ENCODE results near the gene CAMSAP3. TPM values are rescaled to one million over a fixed set of nuclear protein-coding genes. Genes with fewer than 3 reads are reported as not detected.
A peak's percentile ranks its signal among the peaks of the same experiment; 100 is the strongest.

CAMSAP3 gene
- polyA plus RNA-seq, 2 of the 4 experiments (the other 2 are of a cell fraction): 1.3 to 3.6 TPM

GRCh38 chr19:7597689-7598088, 2.0 kb downstream of the CAMSAP3 start:
- Histone ChIP-seq H3K4me1 (0 out of 3 replicates have a peak, but pooled peaks cover 5% of the 10 kb centered on the region), H3K4me3 (no peak overlapping the region), H3K9me3 (no peaks in the 10 kb centered on the region), H3K4me2 (no peak overlapping the region), H3K27ac (no peak overlapping the region)
- ChIA-PET POLR2A (interaction anchor here (0.5 kb wide), 1 partner anchor 25 kb away, joined by 3 read pairs; no protein-coding TSS in a partner anchor), CTCF (interaction anchor here (1.0 to 4.0 kb wide), 4 partner anchors 10 to 496 kb away, joined by 3 to 26 read pairs (median 8); no protein-coding TSS in a partner anchor)
- DNase-seq (ENCODE audit: low read depth in 1 of 2, low spot score in 1 of 2) (peak; percentile 18 to 34), ATAC-seq (peak; percentile 46 to 68; a peak in 3 of 6 replicates), FAIRE-seq (no peak)
- no peak for TF ChIP-seq BCL3 (IDR thresholded peaks at IDR 0.05)
- TF ChIP-seq HOXB5 (CRISPR knock-in tag; IDR thresholded peaks at IDR 0.05): no peak
- no peak for TF ChIP-seq ZC3H11A (IDR thresholded peaks at IDR 0.05)
- no peak for TF ChIP-seq NPAS2 (CRISPR knock-in tag; IDR thresholded peaks at IDR 0.05; ENCODE audit: borderline replicate concordance)
- no peak for TF ChIP-seq NR3C1 (IDR thresholded peaks at IDR 0.05)
- no peak for TF ChIP-seq POLR2A (IDR thresholded peaks at IDR 0.05; ENCODE audit: low read length)
- TF ChIP-seq ESRRA (IDR thresholded peaks at IDR 0.05; ENCODE audit: borderline replicate concordance, low read length): no peak
- TF ChIP-seq CHD4 (IDR thresholded peaks at IDR 0.05; ENCODE audit: borderline replicate concordance): no peak
- TF ChIP-seq SMC3 (IDR thresholded peaks at IDR 0.05): no peak
- no peak for TF ChIP-seq FOSB (CRISPR knock-in tag; IDR thresholded peaks at IDR 0.05)
- TF ChIP-seq, protein P1, sequence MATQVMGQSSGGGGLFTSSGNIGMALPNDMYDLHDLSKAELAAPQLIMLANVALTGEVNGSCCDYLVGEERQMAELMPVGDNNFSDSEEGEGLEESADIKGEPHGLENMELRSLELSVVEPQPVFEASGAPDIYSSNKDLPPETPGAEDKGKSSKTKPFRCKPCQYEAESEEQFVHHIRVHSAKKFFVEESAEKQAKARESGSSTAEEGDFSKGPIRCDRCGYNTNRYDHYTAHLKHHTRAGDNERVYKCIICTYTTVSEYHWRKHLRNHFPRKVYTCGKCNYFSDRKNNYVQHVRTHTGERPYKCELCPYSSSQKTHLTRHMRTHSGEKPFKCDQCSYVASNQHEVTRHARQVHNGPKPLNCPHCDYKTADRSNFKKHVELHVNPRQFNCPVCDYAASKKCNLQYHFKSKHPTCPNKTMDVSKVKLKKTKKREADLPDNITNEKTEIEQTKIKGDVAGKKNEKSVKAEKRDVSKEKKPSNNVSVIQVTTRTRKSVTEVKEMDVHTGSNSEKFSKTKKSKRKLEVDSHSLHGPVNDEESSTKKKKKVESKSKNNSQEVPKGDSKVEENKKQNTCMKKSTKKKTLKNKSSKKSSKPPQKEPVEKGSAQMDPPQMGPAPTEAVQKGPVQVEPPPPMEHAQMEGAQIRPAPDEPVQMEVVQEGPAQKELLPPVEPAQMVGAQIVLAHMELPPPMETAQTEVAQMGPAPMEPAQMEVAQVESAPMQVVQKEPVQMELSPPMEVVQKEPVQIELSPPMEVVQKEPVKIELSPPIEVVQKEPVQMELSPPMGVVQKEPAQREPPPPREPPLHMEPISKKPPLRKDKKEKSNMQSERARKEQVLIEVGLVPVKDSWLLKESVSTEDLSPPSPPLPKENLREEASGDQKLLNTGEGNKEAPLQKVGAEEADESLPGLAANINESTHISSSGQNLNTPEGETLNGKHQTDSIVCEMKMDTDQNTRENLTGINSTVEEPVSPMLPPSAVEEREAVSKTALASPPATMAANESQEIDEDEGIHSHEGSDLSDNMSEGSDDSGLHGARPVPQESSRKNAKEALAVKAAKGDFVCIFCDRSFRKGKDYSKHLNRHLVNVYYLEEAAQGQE (IDR thresholded peaks at IDR 0.05): no peak
- TF ChIP-seq E2F6 (IDR thresholded peaks at IDR 0.05; ENCODE audit: borderline replicate concordance, low read depth): no peak
- no peak for TF ChIP-seq RNF2 (IDR thresholded peaks at IDR 0.05; ENCODE audit: borderline replicate concordance, low read depth)
- 72% methylated on average over 9 of the region's 9 CpGs for WGBS (ENCODE audit: missing lambda C conversion rate)

GRCh38 chr19:7598180-7598579, 2.5 kb downstream of the CAMSAP3 start:
- CTCF ChIA-PET: interaction anchor here (3.1 to 4.0 kb wide), 2 partner anchors 9 to 30 kb away, joined by 13 to 26 read pairs; no protein-coding TSS in a partner anchor
- TF ChIP-seq CHD2 (IDR thresholded peaks at IDR 0.05; ENCODE audit: low read length, partially characterized antibody) (no peak), ZNF302 (CRISPR knock-in tag; IDR thresholded peaks at IDR 0.05) (no peak), RFX5 (IDR thresholded peaks at IDR 0.05) (no peak)

DNA sequence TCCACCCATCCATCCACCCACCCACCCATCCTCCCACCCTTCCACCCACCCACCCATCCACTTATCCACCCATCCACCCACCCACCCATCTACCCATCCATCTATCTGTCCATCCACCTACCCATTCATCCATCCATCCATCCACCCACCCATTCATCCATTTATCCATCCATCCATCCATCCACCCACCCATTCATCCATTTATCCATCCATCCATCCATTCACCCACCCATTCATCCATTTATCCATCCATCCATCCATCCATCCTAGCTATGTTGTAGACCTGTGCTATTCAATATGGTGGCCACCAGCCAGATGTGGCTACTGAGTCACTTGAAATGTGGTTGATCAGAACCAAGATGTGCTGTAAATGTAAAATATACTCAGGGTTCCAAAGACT, 5.1 kb downstream of the CAMSAP3 start:
- no peak for FAIRE-seq
- H3K4me2 ChIP-seq: no peak overlapping the region
- H3K4me3 ChIP-seq: no peak overlapping the region
- no peaks in the 10 kb centered on the region for H3K9me3 ChIP-seq
- POLR2A ChIA-PET: interaction anchor here (0.5 kb wide), 1 partner anchor 303 kb away, joined by 3 read pairs; the partner anchor contains the start of gene MAP2K7
- no peak overlapping the region for H3K27ac ChIP-seq
- 0 out of 3 replicates have a peak, but pooled peaks cover 5% of the 10 kb centered on the region for H3K4me1 ChIP-seq
- CTCF ChIA-PET: no interaction called here
- DNase-seq (ENCODE audit: low read depth in 1 of 2, low spot score in 1 of 2): no peak
- ATAC-seq: no peak
- TF ChIP-seq CEBPB (IDR thresholded peaks at IDR 0.05): no peak
- TF ChIP-seq POLR2AphosphoS2 (conservative IDR thresholded peaks at IDR 0.05; ENCODE audit: low read length): no peak
- TF ChIP-seq, protein P2, sequence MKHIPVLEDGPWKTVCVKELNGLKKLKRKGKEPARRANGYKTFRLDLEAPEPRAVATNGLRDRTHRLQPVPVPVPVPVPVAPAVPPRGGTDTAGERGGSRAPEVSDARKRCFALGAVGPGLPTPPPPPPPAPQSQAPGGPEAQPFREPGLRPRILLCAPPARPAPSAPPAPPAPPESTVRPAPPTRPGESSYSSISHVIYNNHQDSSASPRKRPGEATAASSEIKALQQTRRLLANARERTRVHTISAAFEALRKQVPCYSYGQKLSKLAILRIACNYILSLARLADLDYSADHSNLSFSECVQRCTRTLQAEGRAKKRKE (CRISPR knock-in tag; IDR thresholded peaks at IDR 0.05; ENCODE audit: low read depth): no peak
- TF ChIP-seq, protein P3, sequence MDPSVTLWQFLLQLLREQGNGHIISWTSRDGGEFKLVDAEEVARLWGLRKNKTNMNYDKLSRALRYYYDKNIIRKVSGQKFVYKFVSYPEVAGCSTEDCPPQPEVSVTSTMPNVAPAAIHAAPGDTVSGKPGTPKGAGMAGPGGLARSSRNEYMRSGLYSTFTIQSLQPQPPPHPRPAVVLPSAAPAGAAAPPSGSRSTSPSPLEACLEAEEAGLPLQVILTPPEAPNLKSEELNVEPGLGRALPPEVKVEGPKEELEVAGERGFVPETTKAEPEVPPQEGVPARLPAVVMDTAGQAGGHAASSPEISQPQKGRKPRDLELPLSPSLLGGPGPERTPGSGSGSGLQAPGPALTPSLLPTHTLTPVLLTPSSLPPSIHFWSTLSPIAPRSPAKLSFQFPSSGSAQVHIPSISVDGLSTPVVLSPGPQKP (IDR thresholded peaks at IDR 0.05; ENCODE audit: low read depth, low read length): no peak
- TF ChIP-seq, protein P4, sequence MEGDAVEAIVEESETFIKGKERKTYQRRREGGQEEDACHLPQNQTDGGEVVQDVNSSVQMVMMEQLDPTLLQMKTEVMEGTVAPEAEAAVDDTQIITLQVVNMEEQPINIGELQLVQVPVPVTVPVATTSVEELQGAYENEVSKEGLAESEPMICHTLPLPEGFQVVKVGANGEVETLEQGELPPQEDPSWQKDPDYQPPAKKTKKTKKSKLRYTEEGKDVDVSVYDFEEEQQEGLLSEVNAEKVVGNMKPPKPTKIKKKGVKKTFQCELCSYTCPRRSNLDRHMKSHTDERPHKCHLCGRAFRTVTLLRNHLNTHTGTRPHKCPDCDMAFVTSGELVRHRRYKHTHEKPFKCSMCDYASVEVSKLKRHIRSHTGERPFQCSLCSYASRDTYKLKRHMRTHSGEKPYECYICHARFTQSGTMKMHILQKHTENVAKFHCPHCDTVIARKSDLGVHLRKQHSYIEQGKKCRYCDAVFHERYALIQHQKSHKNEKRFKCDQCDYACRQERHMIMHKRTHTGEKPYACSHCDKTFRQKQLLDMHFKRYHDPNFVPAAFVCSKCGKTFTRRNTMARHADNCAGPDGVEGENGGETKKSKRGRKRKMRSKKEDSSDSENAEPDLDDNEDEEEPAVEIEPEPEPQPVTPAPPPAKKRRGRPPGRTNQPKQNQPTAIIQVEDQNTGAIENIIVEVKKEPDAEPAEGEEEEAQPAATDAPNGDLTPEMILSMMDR (IDR thresholded peaks at IDR 0.05): no peak
- TF ChIP-seq JUN (IDR thresholded peaks at IDR 0.05): no peak
- TF ChIP-seq HEYL (CRISPR knock-in tag; IDR thresholded peaks at IDR 0.05): no peak
- TF ChIP-seq KDM1A (IDR thresholded peaks at IDR 0.05; ENCODE audit: low read depth): no peak
- no peak for TF ChIP-seq E2F6 (IDR thresholded peaks at IDR 0.05; ENCODE audit: borderline replicate concordance, low read depth)

More at GRCh38 chr19:7598180-7598579, 2.5 kb downstream of the CAMSAP3 start:
- POLR2A ChIA-PET: no interaction called here
- WGBS (ENCODE audit: missing lambda C conversion rate): 54% methylated on average over 6 of the region's 6 CpGs
- Histone ChIP-seq H3K4me1 (0 out of 3 replicates have a peak, but pooled peaks cover 5% of the 10 kb centered on the region), H3K9me3 (no peaks in the 10 kb centered on the region), H3K27ac (no peak overlapping the region), H3K4me3 (no peak overlapping the region), H3K4me2 (no peak overlapping the region)
- no peak for DNase-seq (ENCODE audit: low read depth in 1 of 2, low spot score in 1 of 2)
- no peak for ATAC-seq
- FAIRE-seq: no peak
